ENCODE measurements around the gene AFG1L.

DNA sequence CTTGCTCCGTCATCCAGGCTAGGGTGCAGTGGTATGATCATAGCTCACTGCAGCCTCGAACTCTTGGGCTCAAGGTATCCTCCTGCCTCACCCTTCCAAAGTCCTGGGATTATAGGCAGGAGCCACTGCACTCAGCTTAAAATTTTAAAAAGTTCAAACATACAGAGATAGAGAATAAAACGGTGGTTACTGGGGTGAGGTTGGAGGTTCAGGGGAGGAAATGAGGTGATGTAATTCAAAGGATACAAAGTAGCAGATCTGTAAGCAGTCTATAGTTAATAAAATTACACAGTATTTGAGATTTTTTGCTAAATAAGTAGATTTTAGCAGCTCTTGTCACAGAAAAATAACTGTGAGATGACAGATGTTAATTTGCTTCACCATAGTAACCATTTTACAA is 7.5 kb upstream of the AFG1L start:
- no peak for TF ChIP-seq EZH2 (IDR thresholded peaks at IDR 0.05; ENCODE audit: low read length, missing control alignments)
- TF ChIP-seq, protein P1, sequence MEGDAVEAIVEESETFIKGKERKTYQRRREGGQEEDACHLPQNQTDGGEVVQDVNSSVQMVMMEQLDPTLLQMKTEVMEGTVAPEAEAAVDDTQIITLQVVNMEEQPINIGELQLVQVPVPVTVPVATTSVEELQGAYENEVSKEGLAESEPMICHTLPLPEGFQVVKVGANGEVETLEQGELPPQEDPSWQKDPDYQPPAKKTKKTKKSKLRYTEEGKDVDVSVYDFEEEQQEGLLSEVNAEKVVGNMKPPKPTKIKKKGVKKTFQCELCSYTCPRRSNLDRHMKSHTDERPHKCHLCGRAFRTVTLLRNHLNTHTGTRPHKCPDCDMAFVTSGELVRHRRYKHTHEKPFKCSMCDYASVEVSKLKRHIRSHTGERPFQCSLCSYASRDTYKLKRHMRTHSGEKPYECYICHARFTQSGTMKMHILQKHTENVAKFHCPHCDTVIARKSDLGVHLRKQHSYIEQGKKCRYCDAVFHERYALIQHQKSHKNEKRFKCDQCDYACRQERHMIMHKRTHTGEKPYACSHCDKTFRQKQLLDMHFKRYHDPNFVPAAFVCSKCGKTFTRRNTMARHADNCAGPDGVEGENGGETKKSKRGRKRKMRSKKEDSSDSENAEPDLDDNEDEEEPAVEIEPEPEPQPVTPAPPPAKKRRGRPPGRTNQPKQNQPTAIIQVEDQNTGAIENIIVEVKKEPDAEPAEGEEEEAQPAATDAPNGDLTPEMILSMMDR (conservative IDR thresholded peaks at IDR 0.05 in 1 of 2, IDR thresholded peaks at IDR 0.05 in 1 of 2; ENCODE audit: low read depth in 1 of 2, low read length in 2 of 2): no peak
